Ishikawa (cell line): ENCODE results near the gene TNIK.

ENCODE experiments used
- CEBPB ChIP-seq: IDR thresholded peaks from 2 replicates; pipeline ENCODE4 v1.6.1; 2012
- CREB1 ChIP-seq: IDR thresholded peaks from 2 replicates; pipeline ENCODE4 v1.6.1; 2012; ENCODE audit warnings: low read depth
- EGR1 ChIP-seq: IDR thresholded peaks from 2 replicates; pipeline ENCODE4 v1.6.1; 2012
- EP300 ChIP-seq: IDR thresholded peaks from 2 replicates; pipeline ENCODE4 v1.6.1; 2012; ENCODE audit warnings: borderline replicate concordance
- FOXM1 ChIP-seq: IDR thresholded peaks from 2 replicates; pipeline ENCODE4 v1.6.1; 2012; ENCODE audit warnings: low read depth, borderline replicate concordance
- NFIC ChIP-seq: IDR thresholded peaks from 2 replicates; pipeline ENCODE4 v1.6.1; 2012
- RAD21 ChIP-seq: IDR thresholded peaks from 2 replicates; pipeline ENCODE4 v1.6.1; 2012; ENCODE audit warnings: low read depth
- REST ChIP-seq: IDR thresholded peaks from 2 replicates; pipeline ENCODE4 v1.6.1; 2012; ENCODE audit warnings: low read depth, mild to moderate bottlenecking
- TAF1 ChIP-seq: IDR thresholded peaks from 2 replicates; pipeline ENCODE4 v1.6.1; 2012; ENCODE audit warnings: low read depth, mild to moderate bottlenecking
- TCF12 ChIP-seq: IDR thresholded peaks from 2 replicates; pipeline ENCODE4 v1.6.1; 2012; ENCODE audit warnings: low read depth
- TEAD4 ChIP-seq: IDR thresholded peaks from 2 replicates; pipeline ENCODE4 v1.6.1; 2012
- YY1 ChIP-seq: IDR thresholded peaks from 2 replicates; pipeline ENCODE4 v1.6.1; 2012; ENCODE audit warnings: low read depth
- ZBTB7A ChIP-seq: IDR thresholded peaks from 2 replicates; pipeline ENCODE4 v1.6.1; 2012; ENCODE audit warnings: low read depth
- TF ChIP-seq, protein P1 (sequence below): IDR thresholded peaks from 2 replicates; pipeline ENCODE4 v1.6.1; 2012
- TF ChIP-seq, protein P2 (sequence below): IDR thresholded peaks from 2 replicates; pipeline ENCODE4 v1.6.1; 2012

TNIK gene

DNA sequence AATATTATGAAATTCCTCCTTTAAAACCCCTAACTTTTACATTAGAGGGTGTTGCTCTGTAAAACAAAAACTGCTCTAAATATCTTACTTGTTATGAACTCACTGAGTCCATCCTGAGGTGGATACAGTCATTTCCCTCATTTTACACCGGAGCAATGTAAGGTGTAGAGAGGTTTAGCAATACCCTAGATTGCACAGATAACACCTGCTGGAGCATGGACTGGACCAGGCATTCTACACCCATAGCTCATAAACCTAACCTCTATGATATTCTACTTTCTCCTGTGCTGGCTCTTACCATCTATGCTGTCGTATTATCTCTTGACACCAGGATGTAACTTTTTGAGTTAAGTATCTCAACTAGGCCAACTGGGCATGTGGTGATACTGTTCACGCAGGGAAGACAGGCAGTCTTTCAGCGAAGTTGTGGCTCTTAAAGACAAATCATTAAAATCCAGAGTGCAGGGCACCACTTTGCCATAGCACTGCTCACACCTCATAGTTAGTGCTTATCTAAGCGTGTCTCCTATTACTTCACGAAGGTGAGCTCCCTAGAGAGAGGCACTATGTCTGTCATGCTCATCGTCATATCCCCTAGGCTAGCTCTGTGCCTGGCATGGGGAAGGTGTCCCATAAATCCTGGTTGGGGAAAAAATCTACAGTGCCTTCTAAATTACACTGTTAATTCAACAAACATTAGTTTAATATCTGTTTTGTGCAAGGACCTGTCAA, 333.6 kb downstream of the TNIK start:
- TF ChIP-seq CEBPB (no peak), ZBTB7A (no peak), TAF1 (no peak), TEAD4 (no peak), REST (no peak), YY1 (no peak), CREB1 (no peak)

- TF ChIP-seq CEBPB: no peak
- TF ChIP-seq, protein P1, sequence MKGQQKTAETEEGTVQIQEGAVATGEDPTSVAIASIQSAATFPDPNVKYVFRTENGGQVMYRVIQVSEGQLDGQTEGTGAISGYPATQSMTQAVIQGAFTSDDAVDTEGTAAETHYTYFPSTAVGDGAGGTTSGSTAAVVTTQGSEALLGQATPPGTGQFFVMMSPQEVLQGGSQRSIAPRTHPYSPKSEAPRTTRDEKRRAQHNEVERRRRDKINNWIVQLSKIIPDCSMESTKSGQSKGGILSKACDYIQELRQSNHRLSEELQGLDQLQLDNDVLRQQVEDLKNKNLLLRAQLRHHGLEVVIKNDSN: no peak
- no peak for TF ChIP-seq CREB1
- TF ChIP-seq NFIC: no peak
- no peak for TF ChIP-seq FOXM1
- TF ChIP-seq, protein P2, sequence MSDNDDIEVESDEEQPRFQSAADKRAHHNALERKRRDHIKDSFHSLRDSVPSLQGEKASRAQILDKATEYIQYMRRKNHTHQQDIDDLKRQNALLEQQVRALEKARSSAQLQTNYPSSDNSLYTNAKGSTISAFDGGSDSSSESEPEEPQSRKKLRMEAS: no peak
- TF ChIP-seq TEAD4: no peak
- TF ChIP-seq ZBTB7A: no peak
- no peak for TF ChIP-seq REST
- TF ChIP-seq EP300: no peak
- TF ChIP-seq TAF1: no peak
- no peak for TF ChIP-seq RAD21
- TF ChIP-seq EGR1: no peak
- no peak for TF ChIP-seq YY1
- TF ChIP-seq TCF12: no peak
These were observed 335.2 kb downstream of the TNIK start for GRCh38 chr3:171125010-171125409.

- no peak for TF ChIP-seq CEBPB
These were observed 336.3 kb downstream of the TNIK start for GRCh38 chr3:171123915-171124314.

DNA sequence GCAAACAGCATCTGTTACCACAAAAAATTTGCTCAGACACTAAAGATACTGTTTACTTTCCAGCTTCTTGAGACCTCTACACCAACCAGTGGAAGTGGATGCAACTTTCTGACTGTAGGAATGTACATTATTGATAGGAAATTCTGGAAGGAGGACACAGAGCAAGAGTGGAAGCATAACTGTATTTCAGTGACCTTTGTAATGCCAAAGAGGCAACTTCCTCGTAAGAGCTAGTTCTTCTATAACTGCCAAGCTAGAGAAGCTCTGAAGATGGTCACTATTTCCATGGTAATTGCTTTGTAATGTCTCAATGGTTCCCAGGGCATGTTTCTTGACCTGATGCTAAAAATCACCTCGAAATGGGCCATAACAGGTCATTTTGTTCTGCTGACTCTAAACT, 337.3 kb downstream of the TNIK start:
- TF ChIP-seq, protein P1: no peak
- TF ChIP-seq NFIC: no peak
- TF ChIP-seq TAF1: no peak
- no peak for TF ChIP-seq EP300
- TF ChIP-seq ZBTB7A: no peak
- TF ChIP-seq EGR1: no peak
- no peak for TF ChIP-seq YY1
- TF ChIP-seq TCF12: no peak
- no peak for TF ChIP-seq CEBPB
- TF ChIP-seq, protein P2: no peak
- no peak for TF ChIP-seq FOXM1

DNA sequence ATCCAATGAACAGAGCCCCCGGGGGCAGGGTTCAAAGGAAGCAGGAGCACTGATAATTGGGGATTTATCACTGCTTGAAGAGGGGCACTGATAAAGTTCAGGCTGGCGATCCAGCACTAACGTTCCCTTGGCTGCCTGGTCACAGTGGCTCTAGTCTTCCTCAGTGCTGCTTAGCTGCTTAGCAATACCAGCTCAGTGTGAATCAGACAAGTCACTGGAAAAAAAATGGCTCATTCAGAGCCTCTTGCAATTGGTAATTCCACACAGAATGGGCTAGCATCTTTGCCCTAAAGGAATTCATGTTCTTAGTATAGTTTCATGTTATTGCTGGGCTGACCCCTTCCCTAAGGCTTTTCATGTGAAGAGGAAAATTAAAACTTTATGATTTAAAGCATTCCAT, 338.0 kb downstream of the TNIK start:
- TF ChIP-seq TAF1 (no peak), FOXM1 (no peak), REST (no peak), TEAD4 (no peak), RAD21 (no peak), CREB1 (no peak), EGR1 (no peak), TCF12 (no peak), NFIC (no peak), EP300 (no peak), ZBTB7A (no peak)
- TF ChIP-seq, protein P1: no peak
